Measurements from ENCODE around the gene CHFR.

CHFR gene

GRCh38 chr12:132827763-132828703 is 59.4 kb downstream of the CHFR start:
- Histone ChIP-seq H3K27me3 (replicated peaks) (no peaks in the 10 kb centered on the region), H3K4me3 (ENCODE audit: low read depth, low read length) (peak overlapping the region; percentile 99), H3K27ac (peak overlapping the region; percentile 98), H3K36me3 (replicated peaks) (peaks cover 39% of the 10 kb centered on the region)
- DNase-seq: peak; percentile 40
- in situ Hi-C loops (cut with HindIII; ENCODE audit: low pct_ligation_motif_present, low sequenced_read_pairs): no loop called here
- TF ChIP-seq CTCF (IDR thresholded peaks at IDR 0.05; ENCODE audit: low read depth, low read length, missing control alignments): no peak

GRCh38 chr12:132825861-132826260 is 61.5 kb downstream of the CHFR start:
- Histone ChIP-seq H3K27ac (no peak overlapping the region), H3K27me3 (replicated peaks) (no peaks in the 10 kb centered on the region), H3K4me3 (ENCODE audit: low read depth, low read length) (no peak overlapping the region), H3K36me3 (replicated peaks) (peaks cover 49% of the 10 kb centered on the region)
- in situ Hi-C loops (cut with HindIII; ENCODE audit: low pct_ligation_motif_present, low sequenced_read_pairs): no loop called here
- no peak for TF ChIP-seq CTCF (IDR thresholded peaks at IDR 0.05; ENCODE audit: low read depth, low read length, missing control alignments)
- no peak for DNase-seq

GRCh38 chr12:132825089-132825488 is 62.3 kb downstream of the CHFR start:
- no peak overlapping the region for H3K4me3 ChIP-seq (ENCODE audit: low read depth, low read length)
- H3K27me3 ChIP-seq (replicated peaks): no peaks in the 10 kb centered on the region
- H3K27ac ChIP-seq: no peak overlapping the region
- in situ Hi-C loops (cut with HindIII; ENCODE audit: low pct_ligation_motif_present, low sequenced_read_pairs): no loop called here
- H3K36me3 ChIP-seq (replicated peaks): peaks cover 55% of the 10 kb centered on the region
- TF ChIP-seq CTCF (IDR thresholded peaks at IDR 0.05; ENCODE audit: low read depth, low read length, missing control alignments): no peak
- no peak for DNase-seq

- H3K36me3 ChIP-seq (replicated peaks): peaks cover 62% of the 10 kb centered on the region
- no peak overlapping the region for H3K4me3 ChIP-seq (ENCODE audit: low read depth, low read length)
- no peak overlapping the region for H3K27ac ChIP-seq
- DNase-seq: peak; percentile 31
- in situ Hi-C loops (cut with HindIII; ENCODE audit: low pct_ligation_motif_present, low sequenced_read_pairs): no loop called here
- no peaks in the 10 kb centered on the region for H3K27me3 ChIP-seq (replicated peaks)
- TF ChIP-seq CTCF (IDR thresholded peaks at IDR 0.05; ENCODE audit: low read depth, low read length, missing control alignments): no peak
Measured at GRCh38 chr12:132824053-132824452, 63.4 kb downstream of the CHFR start.

GRCh38 chr12:132818562-132818961 is 68.8 kb downstream of the CHFR start:
- no peak for DNase-seq
- TF ChIP-seq CTCF (IDR thresholded peaks at IDR 0.05; ENCODE audit: low read depth, low read length, missing control alignments): no peak
- H3K27ac ChIP-seq: no peak overlapping the region
- in situ Hi-C loops (cut with HindIII; ENCODE audit: low pct_ligation_motif_present, low sequenced_read_pairs): no loop called here
- no peak overlapping the region for H3K4me3 ChIP-seq (ENCODE audit: low read depth, low read length)
- H3K27me3 ChIP-seq (replicated peaks): no peaks in the 10 kb centered on the region
- H3K36me3 ChIP-seq (replicated peaks): peaks cover 75% of the 10 kb centered on the region

All from brain microvascular endothelial cell (primary cell).